ENCODE results near the gene MRM2. TPM values are rescaled to one million over a fixed set of nuclear protein-coding genes. Genes with fewer than 3 reads are reported as not detected.

MRM2 gene
- 26.3 and 28.9 TPM in 2 replicates for total RNA-seq

GRCh38 chr7:2241580-2242540 is at the start of gene MRM2, which contains the start of gene NUDT1:
Gene MRM2, minus strand, starts transcription at chr7:2242205. Its CDS starts 36 bp downstream, at chr7:2242169.
Gene NUDT1, plus strand, starts transcription at chr7:2242226. Its CDS starts 2,349 bp downstream, at chr7:2244575.

GRCh38 chr7:2232766-2233520 is 9.1 kb downstream of the MRM2 start, which contains the start of gene MAD1L1:
Gene MAD1L1, minus strand, starts transcription at chr7:2232945. Its CDS starts 2,812 bp downstream, at chr7:2230133.

Other genes starting within 250 kb of the MRM2 start
- 48.4 and 49.6 TPM in 2 replicates for gene MAD1L1, start 9.3 kb downstream of the MRM2 start, total RNA-seq
- 4.4 and 7.9 TPM in 2 replicates for gene NUDT1, start within 50 bp of the MRM2 start, total RNA-seq
- gene SNX8, start 72.2 kb upstream of the MRM2 start, total RNA-seq = 10.6 and 15.2 TPM in 2 replicates
- 182 and 242 TPM in 2 replicates for gene EIF3B, start 112.6 kb upstream of the MRM2 start, total RNA-seq
- 0.34 and 6.1 TPM in 2 replicates for gene CHST12, start 161.4 kb upstream of the MRM2 start, total RNA-seq
- not detected in 2 replicates for gene GRIFIN, start 234.2 kb upstream of the MRM2 start, total RNA-seq

All from nasal cavity respiratory epithelium epithelial cell of viscerocranial mucosa (primary cell).